Immature natural killer cell (primary cell): ENCODE data around the gene NEXN. TPM values are rescaled to one million over a fixed set of nuclear protein-coding genes. Genes with fewer than 3 reads are reported as not detected.
A peak's percentile ranks its signal among the peaks of the same experiment; 100 is the strongest.
"Not testable (repeated sequence)": the region's sequence is repeated elsewhere in the genome, so short reads cannot be mapped to it uniquely, and the experiment has no call there.

Source experiments
- DNase-seq, 3 donors: peaks; one replicate each; pipeline ENCODE4 v3.0.0; 2022; ENCODE audit warnings: mixed read lengths in 1 of 3
- H3K27ac Mint-ChIP-seq, 6 donors: one replicate each; pipeline ENCODE4 v1.8.0; 2020; ENCODE audit warnings: mixed read lengths in 6 of 6, mild to moderate bottlenecking in 5 of 6, inconsistent platforms in 4 of 6, moderate library complexity in 3 of 6
- H3K27me3 Mint-ChIP-seq, 3 donors: one replicate each; pipeline ENCODE4 v1.8.0; 2020 to 2021; ENCODE audit warnings: low read depth in 3 of 3, mild to moderate bottlenecking in 3 of 3, mixed read lengths in 3 of 3, moderate library complexity in 3 of 3, inconsistent platforms in 1 of 3
- H3K36me3 Mint-ChIP-seq, 3 donors: one replicate each; pipeline ENCODE4 v1.8.0; 2020; ENCODE audit warnings: mixed read lengths in 3 of 3, inconsistent platforms in 2 of 3, mild to moderate bottlenecking in 2 of 3
- H3K4me1 Mint-ChIP-seq, 2 donors: one replicate each; pipeline ENCODE4 v1.8.0; 2020; ENCODE audit warnings: inconsistent platforms in 2 of 2, mild to moderate bottlenecking in 2 of 2, mixed read lengths in 2 of 2, moderate library complexity in 1 of 2
- H3K4me3 Mint-ChIP-seq, 5 donors: one replicate each; pipeline ENCODE4 v1.8.0; 2020; ENCODE audit warnings: mild to moderate bottlenecking in 5 of 5, mixed read lengths in 5 of 5, inconsistent platforms in 3 of 5, moderate library complexity in 3 of 5
- H3K9me3 Mint-ChIP-seq, 6 donors: one replicate each; pipeline ENCODE4 v1.8.0; 2020; ENCODE audit warnings: mild to moderate bottlenecking in 6 of 6, mixed read lengths in 6 of 6, inconsistent platforms in 4 of 6, moderate library complexity in 3 of 6
- polyA plus RNA-seq, 3 donors: library from polyadenylated mRNA; unstranded; fragments of 300-500 nt; fragmentation: Illumina TruSeq; gene quantifications; one replicate each; pipeline ENCODE4 v1.2.3, GENCODE V29; 2021

Gene NEXN
- polyA plus RNA-seq, 3 donors from 2014 or later: 0.89 to 3.0 (median 2.6) TPM

- H3K27ac Mint-ChIP-seq: no peak within 1 kb of the TSS
- no peak within 1 kb of the TSS for H3K4me3 Mint-ChIP-seq
- no peaks in the 10 kb centered on the region for H3K9me3 Mint-ChIP-seq
- H3K4me1 Mint-ChIP-seq: peaks cover 7 to 38% of the 10 kb centered on the region in 2 donors
- DNase-seq: peak; percentile 96 to 97 (median 97)
- H3K36me3 Mint-ChIP-seq: peaks cover 0 to 7% (median 4%) of the 10 kb centered on the region in 3 donors
- H3K27me3 Mint-ChIP-seq: no peaks in the 10 kb centered on the region
These were observed 90.8 kb downstream of the NEXN start, which contains the start of gene FUBP1 for GRCh38 chr1:77978969-77979876. FUBP1 (minus strand) TSS chr1:77979072; CDS start chr1:77979004, 68 bp downstream.

DNA sequence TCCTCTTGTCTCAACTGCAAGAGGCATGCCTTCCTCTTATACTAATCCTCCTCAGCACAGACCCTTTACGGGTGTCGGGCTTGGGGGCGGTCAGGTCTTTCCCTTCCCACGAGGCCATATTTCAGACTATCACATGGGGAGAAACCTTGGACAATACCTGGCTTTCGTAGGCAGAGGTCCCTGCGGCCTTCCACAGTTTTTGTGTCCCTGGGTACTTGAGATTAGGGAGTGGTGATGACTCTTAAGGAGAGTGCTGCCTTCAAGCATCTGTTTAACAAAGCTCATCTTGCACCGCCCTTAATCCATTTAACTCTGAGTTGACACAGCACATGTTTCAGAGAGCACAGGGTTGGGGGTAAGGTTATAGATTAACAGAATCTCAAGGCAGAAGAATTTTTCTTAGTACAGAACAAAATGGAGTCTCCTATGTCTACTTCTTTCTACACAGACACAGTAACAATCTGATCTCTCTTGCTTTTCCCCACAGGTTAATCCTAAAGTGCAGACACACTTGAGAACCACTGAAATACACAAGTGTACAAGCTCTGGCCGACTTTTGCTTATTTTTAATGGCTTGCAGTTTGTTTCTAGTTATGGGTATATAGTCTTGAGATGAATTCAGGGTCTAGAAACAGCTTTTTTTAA, 95.0 kb downstream of the NEXN start:
- not testable (repeated sequence) for H3K27me3 Mint-ChIP-seq, H3K4me3 Mint-ChIP-seq, DNase-seq, H3K27ac Mint-ChIP-seq, H3K36me3 Mint-ChIP-seq, H3K9me3 Mint-ChIP-seq
- peaks cover 11% of the 10 kb centered on the region in 2 donors for H3K4me1 Mint-ChIP-seq

GRCh38 chr1:77983997-77984355, 95.6 kb downstream of the NEXN start:
- Mint-ChIP-seq H3K4me1 (peaks cover 11% of the 10 kb centered on the region in 2 donors), H3K27ac (no peak overlapping the region), H3K27me3 (no peaks in the 10 kb centered on the region), H3K9me3 (no peaks in the 10 kb centered on the region), H3K4me3 (no peak overlapping the region), H3K36me3 (peaks cover 0 to 4% (median 0%) of the 10 kb centered on the region in 3 donors)
- DNase-seq: no peak

DNA sequence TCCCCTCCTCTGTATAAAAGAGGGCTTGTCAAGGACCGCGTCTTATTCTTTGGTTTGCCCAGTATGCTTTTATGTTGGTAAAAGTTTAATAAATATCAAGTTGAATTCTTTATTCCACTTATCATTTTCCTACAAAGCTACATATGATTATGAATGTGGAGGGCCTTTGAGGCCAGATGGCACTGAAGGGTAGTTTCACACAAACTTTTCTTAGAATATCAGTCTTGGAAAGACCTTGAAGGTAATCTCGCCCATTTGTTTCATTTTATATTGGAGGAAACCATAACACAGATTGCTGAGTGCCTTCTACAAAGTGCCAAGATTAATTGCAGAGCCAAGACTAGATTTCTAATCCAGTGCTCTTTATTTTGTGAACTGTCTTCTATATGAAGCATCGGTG, 96.2 kb downstream of the NEXN start:
- DNase-seq: no peak
- H3K36me3 Mint-ChIP-seq: peaks cover 0 to 4% (median 0%) of the 10 kb centered on the region in 3 donors
- no peaks in the 10 kb centered on the region for H3K27me3 Mint-ChIP-seq
- H3K4me1 Mint-ChIP-seq: peaks cover 11% of the 10 kb centered on the region in 2 donors
- H3K27ac Mint-ChIP-seq: no peak overlapping the region
- no peak overlapping the region for H3K4me3 Mint-ChIP-seq
- no peaks in the 10 kb centered on the region for H3K9me3 Mint-ChIP-seq

GRCh38 chr1:77986810-77987209, 98.4 kb downstream of the NEXN start:
- peaks cover 0 to 6% of the 10 kb centered on the region in 2 donors for H3K4me1 Mint-ChIP-seq
- no peak for DNase-seq
- no peak overlapping the region for H3K27ac Mint-ChIP-seq
- H3K4me3 Mint-ChIP-seq: no peak overlapping the region
- H3K9me3 Mint-ChIP-seq: no peaks in the 10 kb centered on the region
- no peaks in the 10 kb centered on the region for H3K27me3 Mint-ChIP-seq
- peaks cover 0 to 4% (median 0%) of the 10 kb centered on the region in 3 donors for H3K36me3 Mint-ChIP-seq

- Mint-ChIP-seq H3K4me3 (no peak overlapping the region), H3K36me3 (peaks cover 0 to 4% (median 0%) of the 10 kb centered on the region in 3 donors), H3K27me3 (no peaks in the 10 kb centered on the region), H3K27ac (no peak overlapping the region), H3K9me3 (no peaks in the 10 kb centered on the region), H3K4me1 (peaks cover 0 to 4% of the 10 kb centered on the region in 2 donors)
- DNase-seq: no peak
These were observed 99.5 kb downstream of the NEXN start for GRCh38 chr1:77987919-77988318.

- no peak for DNase-seq
- H3K27me3 Mint-ChIP-seq: no peaks in the 10 kb centered on the region
- no peaks in the 10 kb centered on the region for H3K9me3 Mint-ChIP-seq
- H3K4me3 Mint-ChIP-seq: no peak overlapping the region
- peaks cover 0 to 4% of the 10 kb centered on the region in 2 donors for H3K4me1 Mint-ChIP-seq
- H3K36me3 Mint-ChIP-seq: peaks cover 0 to 4% (median 2%) of the 10 kb centered on the region in 3 donors
- no peak overlapping the region for H3K27ac Mint-ChIP-seq
These were observed 101.3 kb downstream of the NEXN start for GRCh38 chr1:77989744-77990143.

DNA sequence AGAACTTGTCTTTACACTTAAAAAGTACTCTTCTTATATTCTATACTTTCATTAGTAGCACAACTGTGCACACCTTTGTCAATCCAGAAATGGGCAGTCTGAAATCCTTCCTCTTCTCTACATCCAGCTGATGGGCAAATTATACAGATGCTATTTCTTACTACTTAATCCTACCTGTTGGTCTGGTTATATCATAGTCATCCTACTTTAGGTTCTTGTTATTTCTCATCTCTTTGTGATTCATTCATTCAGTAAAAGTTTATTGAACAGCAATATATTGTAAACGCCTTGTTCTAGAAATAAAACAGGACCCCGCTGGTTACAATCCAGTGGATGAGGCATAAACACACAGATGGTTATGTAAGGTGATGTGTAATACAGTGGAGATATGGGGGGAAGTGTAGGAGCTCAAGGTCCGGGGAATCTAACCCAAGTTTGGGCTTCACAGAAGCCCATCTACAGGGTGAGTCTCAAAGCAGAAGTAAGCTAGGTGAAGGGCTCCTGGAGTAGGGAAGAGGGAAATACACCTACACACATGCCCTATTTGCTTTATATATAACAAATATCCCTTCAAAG, 102.3 kb downstream of the NEXN start:
- no peaks in the 10 kb centered on the region for H3K9me3 Mint-ChIP-seq
- H3K4me1 Mint-ChIP-seq: peaks cover 0 to 4% of the 10 kb centered on the region in 2 donors
- peaks cover 0 to 4% (median 2%) of the 10 kb centered on the region in 3 donors for H3K36me3 Mint-ChIP-seq
- H3K27ac Mint-ChIP-seq: no peak overlapping the region
- no peak overlapping the region for H3K4me3 Mint-ChIP-seq
- no peaks in the 10 kb centered on the region for H3K27me3 Mint-ChIP-seq
- DNase-seq: no peak

DNA sequence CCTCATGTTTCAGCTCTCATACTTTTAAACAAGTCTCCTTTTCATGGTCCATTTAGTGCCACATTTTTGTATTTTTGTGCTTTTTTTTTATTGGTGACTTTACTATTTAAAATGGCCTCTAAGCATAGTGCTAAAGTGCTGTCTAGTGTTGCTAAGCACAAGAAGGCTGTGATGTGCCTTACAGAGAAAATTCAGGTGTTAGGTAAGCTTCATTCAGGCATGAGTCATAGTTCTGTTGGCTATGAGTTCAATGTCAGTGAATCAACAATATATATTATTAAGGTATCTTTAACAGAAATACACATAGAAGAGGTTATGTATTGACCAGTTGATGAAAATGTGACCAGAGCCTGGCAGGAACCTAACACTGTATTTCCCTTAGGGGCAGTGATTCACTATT, 103.2 kb downstream of the NEXN start:
- H3K4me1 Mint-ChIP-seq: no peaks in the 10 kb centered on the region
- no peak for DNase-seq
- H3K27ac Mint-ChIP-seq: no peak overlapping the region
- H3K36me3 Mint-ChIP-seq: peaks cover 0 to 4% (median 0%) of the 10 kb centered on the region in 3 donors
- no peak overlapping the region for H3K4me3 Mint-ChIP-seq
- H3K27me3 Mint-ChIP-seq: peaks cover 0 to 2% (median 0%) of the 10 kb centered on the region in 3 donors
- H3K9me3 Mint-ChIP-seq: no peaks in the 10 kb centered on the region

Other genes with a start within 250 kb of the NEXN start
- gene ZZZ3, start 206.0 kb upstream of the NEXN start, polyA plus RNA-seq: 10 to 100 TPM in 2 of 3 donors, 1 to 10 TPM in 1; 8.8 to 25.8 (median 12.8) TPM
- gene USP33, start 128.8 kb upstream of the NEXN start, polyA plus RNA-seq: 10 to 100 TPM; 33.1 to 45.0 (median 33.8) TPM
- gene MIGA1, start 109.0 kb upstream of the NEXN start, polyA plus RNA-seq: 1 to 10 TPM; 5.3 to 7.7 (median 7.1) TPM
- gene FUBP1, start 90.4 kb downstream of the NEXN start, polyA plus RNA-seq: 10 to 100 TPM; 22.5 to 65.6 (median 37.4) TPM
- gene DNAJB4, start 116.3 kb downstream of the NEXN start, polyA plus RNA-seq: 1 to 10 TPM; 3.9 to 9.0 (median 5.0) TPM
- under 1 TPM in 1 of 3 donors, not detected in 2; 0.12 TPM for gene GIPC2, start 157.3 kb downstream of the NEXN start, polyA plus RNA-seq